HepG2 (cell line): ENCODE results near the gene WNT5A. TPM values are rescaled to one million over a fixed set of nuclear protein-coding genes. Genes with fewer than 3 reads are reported as not detected.

Experiments
- ATAC-seq: fragments of 200-7000 bp; cut with Tn5 transposase; 3 replicates; pipeline ENCODE4 v1.9.1; 2020; ENCODE audit warnings: mild to moderate bottlenecking, moderate library complexity
- BruUV-seq: library from RNA; stranded (reverse); fragments of 400-500 nt; replicated peaks from 2 replicates; lab custom pipeline; 2021; lab: Mats Ljungman, UMichigan
- CTCF ChIA-PET: fragments of 300-600 bp; formaldehyde crosslinking; extraction: SDS; loops from one replicate; lab custom pipeline; 2021; ENCODE audit warnings: low total read pairs, inconsistent platforms, low intra/inter-chr PET ratio; lab: Yijun Ruan, JAX
- POLR2A ChIA-PET: fragments of 350-600 bp; sonication (Branson Sonifier 250); formaldehyde crosslinking; loops from one replicate; lab custom pipeline; 2020; ENCODE audit warnings: antibody characterized with exemption, inconsistent platforms; lab: Yijun Ruan, JAX
- DNase-seq: peaks from one replicate; pipeline ENCODE4 v3.0.0-alpha.2; 2015; ENCODE audit warnings: low spot score
- FAIRE-seq: peaks from 3 replicates; lab custom pipeline; 2011; peaks lifted over from hg19 to GRCh38; lab: Jason Lieb, UNC
- H2AFZ ChIP-seq: one replicate; pipeline ENCODE4 v1.6.1; 2011; ENCODE audit warnings: low read length, inconsistent platforms
- H3K27ac ChIP-seq: fragments of 300-600 bp; 3 replicates; pipeline ENCODE4 v1.8.0; 2011; ENCODE audit warnings: mixed run types, mild to moderate bottlenecking, mixed read lengths, low read length, inconsistent platforms; ENCODE audit not compliant: insufficient read depth; ENCODE audit errors: extremely low read length
- H3K27me3 ChIP-seq, 2 experiments: fragments of 200-600 bp in 1 of 2; 2 replicates in 1 of 2; 3 replicates in 1 of 2; pipeline versions ENCODE4 v1.6.0 to v1.8.0; 2011; ENCODE audit warnings: low read length in 2 of 2, mild to moderate bottlenecking in 2 of 2, moderate library complexity in 2 of 2, inconsistent platforms in 1 of 2; ENCODE audit not compliant: insufficient read depth in 2 of 2, control insufficient read depth in 1 of 2
- H3K36me3 ChIP-seq, 2 experiments: fragments of 200-600 bp in 1 of 2; replicated peaks in 1 of 2; 2 replicates in 1 of 2; 3 replicates in 1 of 2; pipeline versions ENCODE4 v1.5.1 to v1.8.0; 2011; ENCODE audit warnings: low read length in 2 of 2, inconsistent platforms in 1 of 2; ENCODE audit not compliant: insufficient read depth in 2 of 2, control insufficient read depth in 1 of 2
- H3K4me1 ChIP-seq: 2 replicates; pipeline ENCODE4 v1.5.1; 2012; ENCODE audit warnings: low read length, inconsistent platforms; ENCODE audit not compliant: insufficient read depth
- H3K4me2 ChIP-seq: 2 replicates; pipeline ENCODE4 v1.6.0; 2011; ENCODE audit warnings: low read depth, low read length, inconsistent platforms
- H3K4me3 ChIP-seq, 3 experiments: fragments of 200-600 bp in 1 of 3; sonication (generic), shearing (Covaris generic) in 1 of 3; replicated peaks in 1 of 3; 2 replicates each; pipeline ENCODE4 v1.5.1; 2011 to 2016; ENCODE audit warnings: low read length in 3 of 3, inconsistent platforms in 2 of 3, low read depth in 2 of 3, mild to moderate bottlenecking in 2 of 3, control low read depth in 1 of 3, mixed read lengths in 1 of 3; ENCODE audit not compliant: insufficient read depth in 1 of 3
- H3K79me2 ChIP-seq: one replicate; pipeline ENCODE4 v1.6.1; 2011; ENCODE audit warnings: low read length, inconsistent platforms; ENCODE audit not compliant: insufficient read depth
- H3K9ac ChIP-seq: 2 replicates; pipeline ENCODE4 v1.6.0; 2011; ENCODE audit warnings: mild to moderate bottlenecking, low read depth, low read length, inconsistent platforms; ENCODE audit not compliant: insufficient read depth
- H3K9me3 ChIP-seq: 2 replicates; pipeline ENCODE4 v1.5.1; 2012; ENCODE audit warnings: mild to moderate bottlenecking, low read length
- H4K20me1 ChIP-seq: 2 replicates; pipeline ENCODE4 v1.6.0; 2011; ENCODE audit warnings: inconsistent platforms, mild to moderate bottlenecking, low read length, moderate library complexity; ENCODE audit not compliant: insufficient read depth
- GABPB1 ChIP-seq: IDR thresholded peaks from 2 replicates; pipeline ENCODE4 v1.6.1; 2016; ENCODE audit warnings: mild to moderate bottlenecking, missing genetic modification reagents, moderate library complexity, missing compliant biosample characterization
- KDM1A ChIP-seq: IDR thresholded peaks from 2 replicates; pipeline ENCODE4 v1.6.1; 2016; ENCODE audit warnings: missing compliant biosample characterization
- KDM2A ChIP-seq: sonication (generic); formaldehyde crosslinking; IDR thresholded peaks from 2 replicates; pipeline ENCODE4 v1.4.0; 2020; ENCODE audit warnings: low read depth, missing genetic modification reagents, borderline replicate concordance
- MAF1 ChIP-seq: sonication (generic); formaldehyde crosslinking; IDR thresholded peaks from 2 replicates; pipeline ENCODE4 v1.5.0; 2020; ENCODE audit warnings: missing genetic modification reagents, borderline replicate concordance
- SIN3B ChIP-seq: fragments of 150-350 bp; IDR thresholded peaks from 2 replicates; pipeline ENCODE4 v1.6.1; 2014; ENCODE audit warnings: low read length
- ZNF136 ChIP-seq: sonication (generic); formaldehyde crosslinking; IDR thresholded peaks from 2 replicates; pipeline ENCODE4 v1.8.1; 2022; ENCODE audit warnings: low read depth, mild to moderate bottlenecking, moderate library complexity, missing genetic modification reagents
- ZNF207 ChIP-seq: fragments of 450-650 bp; IDR thresholded peaks from 2 replicates; pipeline ENCODE4 v1.6.1; 2016; ENCODE audit warnings: antibody characterized with exemption, borderline replicate concordance
- ZNF766 ChIP-seq: sonication (generic); formaldehyde crosslinking; IDR thresholded peaks from 2 replicates; pipeline ENCODE4 v1.5.0; 2020; ENCODE audit warnings: missing genetic modification reagents, borderline replicate concordance
- ZSCAN22 ChIP-seq: sonication (generic); formaldehyde crosslinking; IDR thresholded peaks from 2 replicates; pipeline ENCODE4 v1.4.0; 2020; ENCODE audit warnings: mild to moderate bottlenecking, missing genetic modification reagents
- WGBS: methylation state at CpG from one replicate; pipeline ENCODE4 v1.1.6; 2017; ENCODE audit warnings: low lambda C conversion rate; 5-methylcytosine and 5-hydroxymethylcytosine counted together
- in situ Hi-C: cut with HindIII; loops from 2 replicates; pipeline ENCODE4 v1.10.0; 2017; ENCODE audit warnings: low pct_unique_long_range_greater_than_20kb; ENCODE audit not compliant: extremely low pct_ligation_motif_present
- intact Hi-C: fragments of 100-400 bp; cut with micrococcal nuclease; formaldehyde crosslinking; loops from one replicate; pipeline ENCODE4 v1.10.0; 2022; ENCODE audit not compliant: unreplicated experiment
- polyA plus RNA-seq, 8 experiments: library from polyadenylated mRNA; depleted of rRNA in 3 of 8; stranded (reverse) in 7 of 8; unstranded in 1 of 8; fragments of >200 nt; fragmentation: Illumina TruSeq in 4 of 8; extraction: Trizol in 4 of 8; gene quantifications; 2 replicates each; pipeline versions ENCODE4 v1.2.1 to v1.2.3, GENCODE V29; 2011 to 2016; ENCODE audit warnings: low read depth in 4 of 8, missing spikeins in 1 of 8, mixed read lengths in 1 of 8; ENCODE audit not compliant: insufficient read depth in 1 of 8
- total RNA-seq, 5 experiments: library from RNA; depleted of rRNA; stranded (reverse); fragments of >200 nt; fragmentation: Illumina TruSeq; extraction: Trizol; gene quantifications; 2 replicates each; pipeline ENCODE4 v1.2.3, GENCODE V29; 2016; ENCODE audit warnings: low read depth in 1 of 5
- TF ChIP-seq, protein P1 (sequence below): sonication (generic); formaldehyde crosslinking; conservative IDR thresholded peaks from 2 replicates; pipeline ENCODE4 v1.4.0; 2020; ENCODE audit warnings: missing genetic modification reagents
- TF ChIP-seq, protein P2 (sequence below): sonication (generic); formaldehyde crosslinking; conservative IDR thresholded peaks from 2 replicates; pipeline ENCODE4 v1.4.0; 2020; ENCODE audit warnings: missing genetic modification reagents

The WNT5A gene
- total and polyA plus RNA-seq, 2 of the 13 experiments (the other 11 are each of a cell fraction or from before 2014, with no cell fraction given) = not detected

DNA sequence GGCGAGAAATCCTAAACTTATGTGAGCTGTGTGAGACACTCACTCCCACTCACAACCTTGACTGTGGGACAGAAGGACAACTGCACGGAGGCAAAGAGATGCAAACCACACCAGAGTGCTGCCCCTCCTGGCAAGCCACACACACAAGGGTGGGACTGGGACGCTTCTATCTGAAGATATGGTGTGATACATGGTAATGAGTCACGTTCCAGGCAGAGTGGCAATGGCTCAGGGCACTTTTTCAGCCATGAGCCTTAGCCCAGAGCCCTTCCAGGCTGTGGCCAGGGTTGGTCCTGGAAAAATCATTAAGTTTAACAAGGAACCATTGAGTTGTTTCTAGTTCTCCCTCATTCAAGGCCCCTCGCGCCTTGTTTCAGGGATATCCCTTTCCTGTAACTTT is 56.1 kb downstream of the WNT5A start (continued):
- TF ChIP-seq, protein P1, sequence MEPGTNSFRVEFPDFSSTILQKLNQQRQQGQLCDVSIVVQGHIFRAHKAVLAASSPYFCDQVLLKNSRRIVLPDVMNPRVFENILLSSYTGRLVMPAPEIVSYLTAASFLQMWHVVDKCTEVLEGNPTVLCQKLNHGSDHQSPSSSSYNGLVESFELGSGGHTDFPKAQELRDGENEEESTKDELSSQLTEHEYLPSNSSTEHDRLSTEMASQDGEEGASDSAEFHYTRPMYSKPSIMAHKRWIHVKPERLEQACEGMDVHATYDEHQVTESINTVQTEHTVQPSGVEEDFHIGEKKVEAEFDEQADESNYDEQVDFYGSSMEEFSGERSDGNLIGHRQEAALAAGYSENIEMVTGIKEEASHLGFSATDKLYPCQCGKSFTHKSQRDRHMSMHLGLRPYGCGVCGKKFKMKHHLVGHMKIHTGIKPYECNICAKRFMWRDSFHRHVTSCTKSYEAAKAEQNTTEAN (CRISPR knock-in tag) = no peak
- TF ChIP-seq ZNF766 (CRISPR knock-in tag) = no peak

DNA sequence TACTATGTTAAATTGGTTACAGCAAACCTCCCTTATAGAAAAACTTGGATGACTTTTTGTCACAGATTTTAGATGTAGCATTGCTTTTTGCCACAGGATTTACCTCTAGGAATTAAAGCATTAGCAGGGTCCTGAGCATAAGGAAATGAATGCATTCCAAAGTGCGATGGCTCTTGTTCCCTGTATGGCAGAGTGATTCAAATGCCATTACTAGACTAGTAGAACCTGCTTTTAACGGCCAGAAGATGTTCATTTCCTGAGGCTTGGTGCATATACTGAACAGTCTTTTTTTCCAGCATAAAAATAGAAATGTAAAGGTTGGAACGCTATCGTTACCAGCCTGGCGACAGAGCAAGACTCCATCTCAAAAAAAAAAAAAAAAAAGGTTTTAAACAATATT is 59.4 kb downstream of the WNT5A start:
- in situ Hi-C loops = no loop called here
- ATAC-seq = no peak
- CTCF ChIA-PET = no interaction called here

More for the DNA sequence above, 59.4 kb downstream of the WNT5A start:
- no TSS peak for BruUV-seq
- Histone ChIP-seq H2AFZ (no peak overlapping the region), H3K36me3 (no peaks in the 10 kb centered on the region), H3K27me3 (no peaks in the 10 kb centered on the region), H3K4me2 (no peak overlapping the region), H3K27ac (no peak overlapping the region), H3K4me1 (no peaks in the 10 kb centered on the region), H3K79me2 (no peaks in the 10 kb centered on the region), H3K9ac (no peak overlapping the region), H4K20me1 (no peaks in the 10 kb centered on the region), H3K9me3 (no peaks in the 10 kb centered on the region), H3K4me3 (no peak overlapping the region)
- 17% methylated on average over 5 of the region's 5 CpGs for WGBS
- DNase-seq (no peak), FAIRE-seq (no peak)
- intact Hi-C loops = no loop called here
- no peak for TF ChIP-seq SIN3B
- no peak for TF ChIP-seq GABPB1 (CRISPR knock-in tag)
- no peak for TF ChIP-seq ZNF136
- TF ChIP-seq, protein P2, sequence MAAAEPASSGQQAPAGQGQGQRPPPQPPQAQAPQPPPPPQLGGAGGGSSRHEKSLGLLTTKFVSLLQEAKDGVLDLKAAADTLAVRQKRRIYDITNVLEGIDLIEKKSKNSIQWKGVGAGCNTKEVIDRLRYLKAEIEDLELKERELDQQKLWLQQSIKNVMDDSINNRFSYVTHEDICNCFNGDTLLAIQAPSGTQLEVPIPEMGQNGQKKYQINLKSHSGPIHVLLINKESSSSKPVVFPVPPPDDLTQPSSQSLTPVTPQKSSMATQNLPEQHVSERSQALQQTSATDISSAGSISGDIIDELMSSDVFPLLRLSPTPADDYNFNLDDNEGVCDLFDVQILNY (CRISPR knock-in tag) = no peak
- no peak for TF ChIP-seq KDM2A (CRISPR knock-in tag)
- no peak for TF ChIP-seq ZSCAN22 (CRISPR knock-in tag)
- no peak for TF ChIP-seq KDM1A
- TF ChIP-seq MAF1 (CRISPR knock-in tag) = no peak
- TF ChIP-seq ZNF207 = no peak
- POLR2A ChIA-PET = no interaction called here
